NCI-H510A treated with DMSO at 0.1 percent for 48 hours (cell line): ENCODE results near the gene COL5A2.

Experiments
- DNase-seq: peaks from one replicate; lab custom pipeline; 2025; lab: John Stamatoyannopoulos, UW

COL5A2 gene

GRCh38 chr2:189147361-189147760 is 32.2 kb downstream of the COL5A2 start:
- DNase-seq = no peak

GRCh38 chr2:189146553-189146952 is 33.0 kb downstream of the COL5A2 start:
- no peak for DNase-seq

GRCh38 chr2:189144700-189145211 is 34.8 kb downstream of the COL5A2 start:
- no peak for DNase-seq

GRCh38 chr2:189143925-189144324 is 35.6 kb downstream of the COL5A2 start:
- no peak for DNase-seq

- peak; percentile 3 for DNase-seq
Measured at GRCh38 chr2:189142893-189143759, 36.4 kb downstream of the COL5A2 start.

- DNase-seq = no peak
Measured at GRCh38 chr2:189138800-189139199, 40.8 kb downstream of the COL5A2 start.

GRCh38 chr2:189137519-189137918 is 42.0 kb downstream of the COL5A2 start:
- DNase-seq = no peak

GRCh38 chr2:189134485-189134884 is 45.1 kb downstream of the COL5A2 start:
- DNase-seq = no peak

GRCh38 chr2:189131991-189132390 is 47.6 kb downstream of the COL5A2 start:
- no peak for DNase-seq

GRCh38 chr2:189129971-189130370 is 49.6 kb downstream of the COL5A2 start:
- no peak for DNase-seq

GRCh38 chr2:189128970-189129369 is 50.6 kb downstream of the COL5A2 start:
- no peak for DNase-seq

- DNase-seq = no peak
Measured at GRCh38 chr2:189127756-189128155, 51.8 kb downstream of the COL5A2 start.

- no peak for DNase-seq
Measured at GRCh38 chr2:189125195-189125594, 54.4 kb downstream of the COL5A2 start.

- DNase-seq = no peak
Measured at GRCh38 chr2:189124175-189124574, 55.4 kb downstream of the COL5A2 start.

- no peak for DNase-seq
Measured at GRCh38 chr2:189118386-189118785, 61.2 kb downstream of the COL5A2 start.

GRCh38 chr2:189116979-189117378 is 62.6 kb downstream of the COL5A2 start:
- no peak for DNase-seq

- DNase-seq = no peak
Measured at GRCh38 chr2:189116087-189116486, 63.5 kb downstream of the COL5A2 start.

GRCh38 chr2:189115126-189115525 is 64.4 kb downstream of the COL5A2 start:
- no peak for DNase-seq

- DNase-seq = no peak
Measured at GRCh38 chr2:189113963-189114362, 65.6 kb downstream of the COL5A2 start.

- DNase-seq = no peak
Measured at GRCh38 chr2:189111063-189111715, 68.4 kb downstream of the COL5A2 start.

GRCh38 chr2:189109921-189110397 is 69.6 kb downstream of the COL5A2 start:
- no peak for DNase-seq

GRCh38 chr2:189104934-189105333 is 74.6 kb downstream of the COL5A2 start:
- DNase-seq = no peak

- no peak for DNase-seq
Measured at GRCh38 chr2:189102735-189103134, 76.8 kb downstream of the COL5A2 start.
